GM19372 (cell line): Measurements from ENCODE around the gene RFXAP.

ENCODE experiments used
- ATAC-seq: cut with Tn5 transposase; IDR thresholded peaks from one replicate; pipeline ENCODE4 v1.9.1; 2021; ENCODE audit warnings: mild to moderate bottlenecking, low read depth, moderate library complexity; ENCODE audit not compliant: unreplicated experiment

The RFXAP gene

DNA sequence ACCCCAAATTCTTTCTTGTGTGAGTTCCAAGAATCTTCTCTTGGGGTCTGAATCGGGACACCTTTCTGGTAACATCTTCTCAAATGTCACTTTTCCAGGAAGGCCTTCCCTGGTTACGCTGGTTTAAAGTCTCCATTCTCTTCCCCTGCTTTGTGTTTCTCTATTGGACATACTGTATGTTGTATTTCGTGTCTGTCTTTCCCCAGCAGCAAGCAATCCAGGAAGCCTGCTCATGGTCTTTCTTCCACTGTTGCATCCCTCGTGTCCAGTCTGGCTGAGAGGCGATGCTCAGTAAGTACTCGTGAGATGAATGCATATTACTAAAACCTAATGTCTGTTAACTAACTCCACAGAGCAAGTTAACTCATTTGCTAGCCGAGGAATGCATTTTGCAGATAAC, 43.7 kb downstream of the RFXAP start:
- ATAC-seq = no peak

DNA sequence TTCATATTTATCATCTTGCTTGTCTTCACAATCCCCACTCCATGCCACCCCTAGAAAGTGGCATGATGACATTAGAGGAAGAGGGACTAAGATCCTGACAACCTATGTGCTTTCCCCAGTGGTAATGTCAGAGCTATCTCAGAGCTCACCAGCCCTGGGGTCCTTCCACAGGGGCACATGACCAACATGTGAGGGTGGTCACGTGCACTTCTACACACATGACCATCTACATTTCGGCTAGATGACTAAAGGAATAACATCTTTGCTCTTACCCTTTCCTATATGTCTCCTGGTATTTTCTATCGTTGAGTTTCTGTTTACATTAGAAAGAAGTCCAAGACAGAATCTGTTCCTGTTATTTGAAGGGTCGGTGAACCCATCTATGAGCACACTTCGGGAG, 46.2 kb downstream of the RFXAP start:
- ATAC-seq = no peak

DNA sequence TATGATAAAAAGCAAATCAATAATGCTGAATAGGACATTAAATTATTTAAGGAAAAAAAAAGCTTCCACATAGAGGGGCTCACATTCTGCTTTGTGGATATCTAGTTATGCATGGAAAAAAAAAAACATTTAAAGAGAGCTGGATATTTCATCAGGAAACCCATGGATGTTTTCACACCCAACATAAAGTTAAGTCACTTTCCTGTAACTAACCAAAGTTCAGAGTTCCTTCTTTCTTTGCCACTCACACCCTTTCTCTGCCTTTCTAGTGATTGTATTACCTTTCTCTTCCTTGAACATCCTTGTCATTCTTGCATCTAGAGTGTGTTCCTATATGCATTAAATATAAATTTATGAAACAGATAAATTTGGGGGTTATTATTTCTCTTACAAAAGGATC, 47.2 kb downstream of the RFXAP start:
- ATAC-seq = no peak

DNA sequence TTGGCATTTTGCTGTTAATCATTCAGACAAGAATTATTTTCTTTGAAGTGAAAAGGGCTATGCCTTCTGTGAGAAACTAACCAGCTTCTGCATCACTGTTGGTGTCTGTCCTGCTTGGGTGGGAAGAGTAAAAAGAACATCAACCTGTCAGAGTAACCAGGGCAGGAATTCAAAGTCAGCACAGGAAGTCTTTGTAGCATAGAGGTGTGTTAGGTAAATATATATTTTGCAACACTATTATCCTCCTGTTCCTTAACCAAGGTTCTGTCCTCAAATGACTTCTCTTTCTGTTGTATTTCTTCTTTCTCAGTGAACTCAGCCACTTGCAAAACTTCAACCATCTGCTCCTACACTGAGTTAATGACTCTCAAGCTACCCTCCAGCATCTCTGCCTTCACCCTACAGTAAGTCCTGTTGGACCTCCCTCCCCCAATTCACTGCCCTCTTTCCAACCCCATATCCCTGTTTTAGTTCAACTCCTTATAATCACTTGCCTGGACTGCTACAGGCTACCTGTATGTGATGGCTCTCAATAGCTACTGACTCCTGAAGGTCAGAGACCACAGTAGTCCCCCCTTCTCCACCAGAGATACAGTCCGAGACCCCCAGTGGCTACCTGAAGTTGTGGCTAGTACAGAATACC, 51.1 kb downstream of the RFXAP start:
- no peak for ATAC-seq

DNA sequence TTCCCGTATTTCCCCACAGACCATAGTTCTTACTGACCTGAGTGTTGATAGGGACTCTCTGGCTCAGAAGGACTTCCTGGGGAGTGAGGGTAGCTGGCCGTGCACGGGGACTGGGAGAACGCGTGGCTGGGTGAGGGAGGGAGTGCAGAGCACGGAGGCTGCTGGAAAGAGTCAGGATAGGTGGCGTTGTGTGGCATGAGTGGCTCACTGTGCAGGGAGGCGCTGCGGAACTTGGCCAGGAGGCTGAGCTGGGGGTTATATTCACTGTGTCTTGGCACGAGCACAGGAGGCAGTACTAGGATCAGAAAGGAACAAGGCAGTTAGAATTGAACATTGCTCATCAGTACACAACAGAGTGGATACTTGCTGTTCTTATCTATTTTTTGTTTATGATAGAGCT, 53.6 kb downstream of the RFXAP start:
- no peak for ATAC-seq

DNA sequence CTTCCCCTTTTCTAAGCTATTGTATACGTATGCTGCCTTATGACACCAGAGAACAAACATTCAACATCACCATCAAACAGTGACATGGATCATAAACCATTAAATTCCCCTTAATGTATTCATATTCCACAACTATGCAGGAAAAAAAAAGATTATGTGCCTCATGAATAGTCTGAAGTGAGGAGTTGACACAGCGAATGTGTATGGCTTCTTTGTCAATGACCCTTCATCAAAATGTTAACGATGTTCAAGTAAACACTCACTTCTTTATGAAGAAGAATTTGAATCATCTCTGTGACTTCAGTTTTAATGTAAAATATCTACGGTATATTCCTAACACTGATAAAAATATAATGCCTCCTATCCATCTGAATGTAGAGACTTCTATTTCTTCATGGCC, 56.4 kb downstream of the RFXAP start:
- ATAC-seq = no peak

DNA sequence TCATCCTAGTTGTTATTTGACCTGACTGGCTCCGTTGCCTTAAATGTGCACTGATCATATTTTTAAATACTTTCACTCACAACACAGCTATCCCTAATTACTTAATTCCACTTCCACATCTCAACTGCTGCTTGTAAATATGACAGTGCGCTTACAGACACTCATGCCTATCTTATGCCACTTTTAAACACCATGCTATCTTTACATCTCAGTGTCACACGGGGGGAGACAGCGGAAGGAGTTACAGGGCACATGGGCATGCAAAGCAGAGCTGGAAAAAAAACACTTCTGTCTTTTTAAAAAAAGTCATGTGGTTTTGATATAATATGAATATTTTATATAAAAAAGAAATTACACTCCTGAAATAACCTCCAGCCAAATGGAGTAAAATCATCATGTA, 56.9 kb downstream of the RFXAP start:
- ATAC-seq = no peak
